Measurements from ENCODE around the gene MAP7.
"Not testable (repeated sequence)": the region's sequence is repeated elsewhere in the genome, so short reads cannot be mapped to it uniquely, and the experiment has no call there.

The MAP7 gene

GRCh38 chr6:136424901-136425300 is 125.3 kb downstream of the MAP7 start:
- no peak for DNase-seq (ENCODE audit: low read depth in 2 of 3, low spot score in 2 of 3)

DNA sequence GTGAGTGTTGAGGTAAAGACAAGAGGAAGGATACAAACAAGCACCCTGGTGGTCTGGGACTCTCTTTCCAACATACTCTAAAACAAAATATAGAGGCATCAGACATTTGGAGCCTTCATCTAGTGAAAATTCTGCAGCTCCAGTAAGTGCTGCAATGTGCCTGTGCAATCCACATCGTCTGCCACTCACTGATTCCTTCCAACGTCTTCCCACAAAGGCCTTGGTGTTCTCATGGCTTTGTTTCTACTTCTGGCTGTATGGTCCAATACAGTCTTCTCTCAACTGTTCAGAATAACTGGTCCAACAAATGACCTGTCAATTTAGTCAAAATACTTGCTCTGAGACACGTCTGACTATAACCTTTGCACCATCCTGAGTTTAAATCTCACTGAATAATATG is 125.8 kb downstream of the MAP7 start:
- DNase-seq (ENCODE audit: low read depth in 2 of 3, low spot score in 2 of 3), result no peak

DNA sequence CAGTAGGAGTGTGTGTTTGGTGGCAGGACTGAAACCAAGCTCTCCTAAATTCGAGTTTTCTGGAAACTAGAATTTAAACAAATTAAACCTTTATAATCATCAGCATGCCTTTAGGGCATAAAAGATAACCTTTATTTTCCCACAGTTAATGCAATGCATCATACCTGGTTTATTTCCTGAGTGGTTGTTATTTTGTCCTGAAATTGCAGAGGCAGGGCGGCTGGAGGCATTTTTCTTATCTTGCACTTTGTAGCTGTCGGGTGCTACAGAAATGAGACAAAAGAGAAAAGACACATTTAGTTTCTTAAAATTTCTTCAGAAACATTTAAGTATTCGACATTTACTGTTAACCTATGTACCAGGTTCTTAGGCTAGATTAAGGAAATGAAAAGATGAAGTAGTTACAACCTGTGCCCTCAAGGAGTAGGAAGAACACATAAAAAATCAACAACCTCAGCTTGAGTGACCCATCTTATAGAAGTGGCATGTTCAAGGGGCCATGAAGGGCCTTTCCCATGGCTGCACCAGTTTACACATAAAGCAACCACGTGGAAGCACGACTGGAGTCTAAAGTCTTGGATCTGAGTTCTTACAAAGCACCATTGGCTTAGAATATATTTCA is 128.6 kb downstream of the MAP7 start:
- DNase-seq (ENCODE audit: low read depth in 2 of 3, low spot score in 2 of 3), result no peak

GRCh38 chr6:136420853-136421252 is 129.4 kb downstream of the MAP7 start:
- no peak for DNase-seq (ENCODE audit: low read depth in 2 of 3, low spot score in 2 of 3)

GRCh38 chr6:136415351-136416007 is 134.7 kb downstream of the MAP7 start:
- no peak for DNase-seq (ENCODE audit: low read depth in 2 of 3, low spot score in 2 of 3)

DNA sequence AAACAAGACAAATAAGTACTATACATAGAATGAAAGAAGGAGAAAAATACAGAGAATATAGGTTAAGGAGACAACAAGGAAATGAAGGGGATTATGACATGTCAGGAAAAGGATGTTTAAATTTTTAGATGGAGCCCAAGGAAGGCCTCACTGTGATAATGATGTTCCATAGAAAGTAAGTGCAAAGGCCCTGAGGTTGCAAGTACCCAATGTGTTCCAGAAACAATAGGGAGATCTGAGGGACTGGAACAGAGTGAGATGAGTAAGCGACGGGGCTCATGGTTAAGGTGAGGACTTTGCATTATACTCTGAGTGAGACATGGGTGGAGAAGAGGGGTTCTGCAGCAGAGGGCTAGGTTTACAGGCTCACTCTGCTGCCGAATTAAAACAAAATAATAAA is 137.8 kb downstream of the MAP7 start:
- no peak for DNase-seq (ENCODE audit: low read depth in 2 of 3, low spot score in 2 of 3)

GRCh38 chr6:136411453-136412354 is 138.5 kb downstream of the MAP7 start:
- no peak for DNase-seq (ENCODE audit: low read depth in 2 of 3, low spot score in 2 of 3)

- DNase-seq (ENCODE audit: low read depth in 2 of 3, low spot score in 2 of 3), result no peak
Observed at GRCh38 chr6:136411025-136411325, 139.2 kb downstream of the MAP7 start.

- no peak for DNase-seq (ENCODE audit: low read depth in 2 of 3, low spot score in 2 of 3)
Observed at GRCh38 chr6:136410201-136411024, 139.8 kb downstream of the MAP7 start.

GRCh38 chr6:136409597-136409996 is 140.6 kb downstream of the MAP7 start:
- no peak for DNase-seq (ENCODE audit: low read depth in 2 of 3, low spot score in 2 of 3)

DNA sequence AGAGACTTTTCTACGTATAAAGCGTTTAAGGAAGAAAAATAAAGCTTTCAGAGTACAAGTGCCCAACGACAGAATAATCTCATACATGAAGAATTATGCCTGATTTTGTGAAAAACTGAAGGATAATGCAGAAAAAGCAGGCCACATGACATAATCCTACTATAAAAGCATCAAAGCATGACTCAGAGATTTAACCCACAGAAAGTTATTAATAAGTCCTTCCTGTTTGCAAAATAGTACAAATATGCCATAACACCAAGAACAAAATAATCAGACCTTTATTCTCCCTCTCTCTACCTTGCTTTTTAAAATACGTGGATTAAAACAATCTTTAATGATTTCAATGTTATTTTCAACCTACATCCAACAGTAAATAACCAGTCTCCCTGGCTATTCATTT is 142.0 kb downstream of the MAP7 start:
- no peak for DNase-seq (ENCODE audit: low read depth in 2 of 3, low spot score in 2 of 3)

- DNase-seq (ENCODE audit: low read depth in 2 of 3, low spot score in 2 of 3), result no peak
Observed at GRCh38 chr6:136405420-136406029, 144.7 kb downstream of the MAP7 start.

GRCh38 chr6:136404627-136405419 is 145.4 kb downstream of the MAP7 start:
- no peak for DNase-seq (ENCODE audit: low read depth in 2 of 3, low spot score in 2 of 3)

DNA sequence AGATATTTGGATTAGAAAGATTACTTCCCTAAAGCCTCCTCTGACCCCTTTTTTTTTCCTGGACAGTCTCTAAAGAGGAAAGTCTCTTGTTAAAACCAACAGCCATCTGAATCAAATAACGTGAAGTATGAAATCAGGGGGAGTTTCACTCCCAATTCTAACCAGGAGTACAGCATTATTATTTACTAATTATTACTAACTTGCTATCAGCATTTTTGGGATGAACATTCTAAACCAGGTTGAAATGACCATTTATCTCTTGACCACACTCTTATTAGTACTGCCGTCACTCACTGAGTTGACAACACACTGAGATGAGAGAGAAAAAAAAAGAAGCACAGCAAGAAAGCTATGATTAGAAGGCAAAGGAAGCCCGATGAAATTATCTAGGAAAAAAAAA is 146.2 kb downstream of the MAP7 start:
- no peak for DNase-seq (ENCODE audit: low read depth in 2 of 3, low spot score in 2 of 3)

DNA sequence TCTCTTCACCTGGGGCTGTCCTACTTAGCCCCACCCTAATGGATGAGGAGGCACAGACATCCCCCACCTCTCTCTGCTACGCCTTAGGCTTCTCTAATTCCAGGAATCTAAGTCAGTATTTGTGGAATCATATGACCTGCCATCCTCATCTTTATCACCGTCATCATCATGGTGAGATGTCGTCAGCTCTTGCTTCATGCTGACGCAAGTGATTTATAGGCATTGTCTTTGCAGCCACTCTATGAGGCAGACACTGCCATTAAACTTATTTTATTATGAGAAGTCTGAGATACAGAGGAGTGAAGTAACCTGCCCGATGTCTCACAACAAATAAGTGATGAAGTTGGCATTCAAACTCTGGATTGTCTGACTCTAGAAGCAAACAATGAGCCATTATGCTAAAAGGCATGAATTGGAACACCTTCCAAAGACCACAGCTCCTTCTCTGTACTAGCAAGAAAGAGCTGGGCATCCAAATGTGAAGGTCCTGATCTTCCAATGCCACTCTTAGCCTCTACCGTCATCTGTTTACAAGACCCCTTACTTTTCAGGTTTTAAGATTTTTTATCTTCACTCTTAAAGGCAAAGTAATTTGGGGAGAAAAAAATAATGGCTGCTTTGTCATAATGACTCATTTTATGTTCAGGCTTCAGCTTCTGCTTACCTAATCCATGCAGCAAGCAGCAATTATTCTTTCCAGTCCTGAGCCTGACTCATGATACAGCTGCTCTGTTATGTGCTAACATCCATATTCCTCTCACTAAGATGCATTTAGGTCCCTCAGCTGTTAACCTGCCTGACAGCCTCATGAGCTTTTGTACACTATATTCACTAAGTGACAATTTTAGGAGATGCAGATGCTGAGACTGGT is 146.9 kb downstream of the MAP7 start:
- no peak for DNase-seq (ENCODE audit: low read depth in 2 of 3, low spot score in 2 of 3)

DNA sequence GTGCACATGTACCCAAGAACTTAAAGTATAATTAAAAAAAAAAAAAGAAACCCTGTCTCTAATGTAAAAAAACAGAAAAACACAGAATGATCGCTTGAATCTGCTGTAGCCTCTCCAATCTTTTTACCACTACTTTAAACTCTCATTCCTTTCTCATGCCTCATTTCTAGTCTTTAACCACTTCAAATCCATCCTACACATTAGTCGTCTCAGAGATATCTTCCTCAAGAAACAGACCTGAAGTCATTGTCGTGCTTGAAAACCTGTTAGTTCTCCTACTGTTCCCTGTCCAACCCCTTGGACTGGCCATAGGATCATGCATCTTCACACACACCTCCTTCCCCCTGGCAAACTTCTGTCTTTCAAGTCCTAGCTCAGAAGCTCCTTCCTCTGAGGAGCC is 148.5 kb downstream of the MAP7 start:
- no peak for DNase-seq (ENCODE audit: low read depth in 2 of 3, low spot score in 2 of 3)

DNA sequence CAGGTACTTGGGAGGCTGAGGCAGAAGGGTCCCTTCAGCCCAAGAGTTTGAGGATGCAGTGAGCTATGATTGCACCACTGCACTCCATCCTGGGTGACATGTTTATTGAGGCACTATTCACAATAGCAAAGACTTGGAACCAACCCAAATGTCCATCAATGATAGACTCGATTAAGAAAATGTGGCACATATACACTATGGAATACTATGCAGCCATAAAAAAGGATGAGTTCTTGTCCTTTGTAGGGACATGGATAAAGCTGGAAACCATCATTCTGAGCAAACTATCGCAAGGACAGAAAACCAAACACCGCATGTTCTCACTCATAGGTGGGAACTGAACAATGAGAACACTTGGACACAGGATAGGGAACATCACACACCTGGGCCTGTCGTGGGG is 149.0 kb downstream of the MAP7 start:
- not testable (repeated sequence) for DNase-seq (ENCODE audit: low read depth in 2 of 3, low spot score in 2 of 3)

- DNase-seq (ENCODE audit: low read depth in 2 of 3, low spot score in 2 of 3), result no peak
Observed at GRCh38 chr6:136398453-136398852, 151.8 kb downstream of the MAP7 start.

DNA sequence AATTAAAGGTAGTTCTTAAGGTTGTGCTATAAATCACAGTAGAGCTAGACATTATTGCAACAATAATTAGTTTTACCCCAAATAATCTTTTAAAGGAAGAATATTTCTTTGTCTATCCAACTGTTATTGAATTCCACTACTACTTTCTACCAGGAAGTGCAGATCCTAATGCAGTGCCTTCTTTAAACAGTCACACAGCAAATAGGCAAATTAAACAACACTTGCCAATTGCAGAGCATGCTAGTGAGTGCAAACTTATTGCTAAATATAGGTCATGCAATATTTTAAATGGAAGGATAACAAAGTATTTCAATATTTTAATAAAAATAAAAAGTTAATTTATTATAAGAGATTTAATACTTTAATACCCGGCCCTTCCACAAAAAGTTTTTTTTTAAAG is 153.3 kb downstream of the MAP7 start:
- DNase-seq (ENCODE audit: low read depth in 2 of 3, low spot score in 2 of 3), result no peak

All from activated CD8-positive, alpha-beta memory T cell treated with anti-CD3 and anti-CD28 coated beads for 48 hours (primary cell).